Activated naive CD8-positive, alpha-beta T cell treated with anti-CD3 and anti-CD28 coated beads for 36 hours (primary cell): ENCODE data around the gene SLC9A9. TPM values are rescaled to one million over a fixed set of nuclear protein-coding genes. Genes with fewer than 3 reads are reported as not detected.
"Not testable (repeated sequence)": the region's sequence is repeated elsewhere in the genome, so short reads cannot be mapped to it uniquely, and the experiment has no call there.

Source experiments
- DNase-seq: peaks from one replicate; pipeline ENCODE4 v3.0.0; 2021
- H3K27ac Mint-ChIP-seq: one replicate; pipeline ENCODE4 v1.8.0; 2022; ENCODE audit warnings: mild to moderate bottlenecking, moderate library complexity, mixed read lengths
- H3K27me3 Mint-ChIP-seq: one replicate; pipeline ENCODE4 v1.8.0; 2022; ENCODE audit warnings: mild to moderate bottlenecking, mixed read lengths
- H3K36me3 Mint-ChIP-seq: one replicate; pipeline ENCODE4 v1.8.0; 2021; ENCODE audit warnings: mild to moderate bottlenecking, mixed read lengths
- H3K4me1 Mint-ChIP-seq: one replicate; pipeline ENCODE4 v1.8.0; 2021; ENCODE audit warnings: mixed read lengths
- H3K4me3 Mint-ChIP-seq: one replicate; pipeline ENCODE4 v1.8.0; 2022; ENCODE audit warnings: mild to moderate bottlenecking, moderate library complexity, mixed read lengths
- H3K9me3 Mint-ChIP-seq: one replicate; pipeline ENCODE4 v1.8.0; 2022; ENCODE audit warnings: mixed read lengths
- total RNA-seq, 2 experiments: library from RNA; stranded (reverse); gene quantifications; one replicate each; pipeline ENCODE4 v1.2.3, GENCODE V29; 2021

Gene SLC9A9
- total RNA-seq, 2 experiments from 2014 or later, result 2.1 to 2.3 TPM

DNA sequence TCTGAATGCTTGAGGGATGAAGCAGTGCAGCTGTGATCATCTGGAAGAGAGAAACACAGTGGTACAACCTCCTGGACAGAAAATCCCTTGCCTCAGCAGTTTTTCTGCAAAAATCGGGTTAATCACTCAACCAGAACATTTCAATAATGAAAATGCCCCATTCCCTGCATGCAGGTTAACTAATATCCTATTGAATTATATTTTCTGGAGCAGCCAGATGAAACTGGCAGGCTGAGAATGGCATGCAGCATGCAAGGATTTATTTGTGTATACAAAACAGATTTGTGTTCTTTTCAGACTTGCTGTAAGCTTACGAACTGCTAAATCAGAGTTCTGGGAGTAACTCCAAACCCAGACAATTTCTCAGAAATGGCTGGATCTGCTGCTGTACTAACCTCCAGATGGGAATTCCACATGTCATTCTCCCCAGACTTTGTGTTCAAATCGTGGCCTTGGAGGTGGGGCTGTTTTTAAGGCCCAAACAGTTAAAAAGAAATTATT lies 39.1 kb downstream of the SLC9A9 start:
- Mint-ChIP-seq H3K36me3 (no peaks in the 10 kb centered on the region), H3K27ac (no peak overlapping the region), H3K4me1 (peaks cover 6% of the 10 kb centered on the region), H3K4me3 (no peak overlapping the region), H3K9me3 (no peaks in the 10 kb centered on the region), H3K27me3 (no peaks in the 10 kb centered on the region)
- no peak for DNase-seq

GRCh38 chr3:143808030-143808429 lies 40.2 kb downstream of the SLC9A9 start:
- no peaks in the 10 kb centered on the region for H3K9me3 Mint-ChIP-seq
- no peak for DNase-seq
- H3K4me3 Mint-ChIP-seq, result no peak overlapping the region
- H3K27ac Mint-ChIP-seq, result no peak overlapping the region
- H3K4me1 Mint-ChIP-seq, result peaks cover 4% of the 10 kb centered on the region
- H3K27me3 Mint-ChIP-seq, result no peaks in the 10 kb centered on the region
- no peaks in the 10 kb centered on the region for H3K36me3 Mint-ChIP-seq

- H3K36me3 Mint-ChIP-seq, result no peaks in the 10 kb centered on the region
- H3K4me1 Mint-ChIP-seq, result peaks cover 4% of the 10 kb centered on the region
- no peaks in the 10 kb centered on the region for H3K9me3 Mint-ChIP-seq
- no peak overlapping the region for H3K4me3 Mint-ChIP-seq
- no peaks in the 10 kb centered on the region for H3K27me3 Mint-ChIP-seq
- no peak overlapping the region for H3K27ac Mint-ChIP-seq
- no peak for DNase-seq
Observed at GRCh38 chr3:143806038-143806437, 42.2 kb downstream of the SLC9A9 start.

- H3K4me3 Mint-ChIP-seq, H3K27ac Mint-ChIP-seq, H3K4me1 Mint-ChIP-seq, H3K27me3 Mint-ChIP-seq, H3K9me3 Mint-ChIP-seq, H3K36me3 Mint-ChIP-seq, DNase-seq: not testable (repeated sequence)
Observed at GRCh38 chr3:143805476-143805875, 42.8 kb downstream of the SLC9A9 start.

DNA sequence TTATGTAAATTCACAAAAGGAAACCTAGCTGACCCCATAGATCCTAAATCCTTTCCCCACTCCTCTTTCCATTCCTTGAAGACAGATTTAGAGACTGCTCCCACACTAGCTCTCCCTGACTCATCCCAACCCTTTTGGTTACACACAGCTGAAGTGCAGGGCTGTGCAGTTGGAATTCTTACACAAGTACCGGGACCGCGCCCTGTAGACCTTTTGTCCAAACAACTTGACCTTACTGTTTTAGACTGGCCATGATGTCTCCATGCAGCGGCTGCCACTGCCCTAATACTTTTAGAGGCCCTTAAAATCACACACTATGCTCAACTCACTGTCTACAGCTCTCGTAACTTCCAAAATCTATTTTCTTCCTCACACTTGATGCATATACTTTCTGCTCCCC lies 47.2 kb downstream of the SLC9A9 start:
- not testable (repeated sequence) for H3K36me3 Mint-ChIP-seq, H3K27ac Mint-ChIP-seq, H3K4me1 Mint-ChIP-seq, H3K9me3 Mint-ChIP-seq, H3K4me3 Mint-ChIP-seq, DNase-seq, H3K27me3 Mint-ChIP-seq

DNA sequence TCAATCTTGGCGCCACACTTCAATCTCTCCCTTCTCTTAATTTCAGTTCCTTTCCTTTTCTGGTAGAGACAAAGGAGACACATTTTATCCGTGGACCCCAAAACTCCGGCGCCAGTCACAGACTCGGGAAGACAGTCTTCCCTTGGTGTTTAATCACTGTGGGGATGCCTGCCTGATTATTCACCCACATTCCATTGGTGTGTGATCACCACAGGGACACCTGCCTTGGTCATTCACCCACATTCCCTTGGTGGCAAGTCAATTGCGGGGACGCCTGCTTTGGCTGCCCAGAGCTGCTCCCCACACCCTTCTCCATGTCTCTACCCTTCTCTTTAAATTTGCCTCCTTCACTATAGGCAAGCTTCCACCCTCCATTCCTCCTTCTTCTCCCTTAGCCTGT lies 50.1 kb downstream of the SLC9A9 start:
- not testable (repeated sequence) for H3K27ac Mint-ChIP-seq, H3K4me3 Mint-ChIP-seq, H3K9me3 Mint-ChIP-seq, DNase-seq, H3K4me1 Mint-ChIP-seq, H3K36me3 Mint-ChIP-seq, H3K27me3 Mint-ChIP-seq

DNA sequence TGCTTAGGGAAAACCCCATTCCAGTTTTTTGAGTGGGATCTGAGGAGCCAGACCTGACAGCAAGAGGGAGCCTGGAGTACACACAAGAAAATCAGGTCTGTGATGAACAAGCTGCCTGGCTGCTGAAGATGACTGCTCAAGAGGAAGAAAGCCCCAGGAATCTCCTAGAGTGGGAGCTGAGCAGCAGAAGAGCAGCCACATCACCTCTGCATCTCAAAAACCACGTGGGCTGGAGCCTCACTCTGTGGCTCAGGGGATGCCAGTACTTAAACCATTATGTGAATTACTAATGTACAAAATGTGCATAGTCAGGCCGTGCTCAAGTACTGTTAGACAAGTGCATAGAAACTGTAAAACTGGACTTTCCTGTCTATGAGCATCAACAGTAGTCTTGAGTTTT lies 52.4 kb downstream of the SLC9A9 start:
- no peak for DNase-seq
- H3K9me3 Mint-ChIP-seq, result peaks cover 7% of the 10 kb centered on the region
- H3K4me1 Mint-ChIP-seq, result no peaks in the 10 kb centered on the region
- H3K36me3 Mint-ChIP-seq, result peaks cover 9% of the 10 kb centered on the region
- no peaks in the 10 kb centered on the region for H3K27me3 Mint-ChIP-seq
- no peak overlapping the region for H3K4me3 Mint-ChIP-seq
- H3K27ac Mint-ChIP-seq, result no peak overlapping the region

DNA sequence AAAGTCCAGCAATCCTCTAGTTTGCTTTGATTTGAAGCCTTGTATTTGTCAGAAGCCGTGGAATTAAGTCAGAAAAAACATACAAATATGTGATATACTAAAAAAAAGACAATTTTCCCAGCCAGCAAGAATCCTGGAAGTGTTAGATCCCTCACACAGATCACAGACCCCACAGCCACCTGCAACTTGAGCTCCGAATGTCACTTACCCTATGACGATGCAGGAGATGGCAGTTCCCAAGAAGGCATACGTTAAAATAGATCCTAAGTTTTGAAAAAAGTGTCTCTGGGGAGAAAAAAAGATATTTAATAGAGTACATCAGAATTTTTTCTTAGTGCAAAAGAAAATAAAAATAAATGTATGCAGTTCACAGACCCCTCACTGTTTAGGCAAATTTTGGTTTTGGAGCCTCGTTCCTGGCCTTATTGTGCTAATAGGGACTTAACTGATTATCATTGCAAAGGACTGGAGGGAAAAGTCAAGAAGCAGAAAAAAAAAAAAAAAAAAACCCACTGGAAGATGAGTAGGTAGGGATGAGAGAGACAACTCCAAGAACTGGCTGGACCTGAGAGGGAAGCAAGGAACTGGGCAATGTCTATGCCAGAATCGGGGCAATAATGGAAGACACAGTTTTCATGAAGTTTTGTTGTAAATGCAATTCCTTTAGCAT lies 53.3 kb downstream of the SLC9A9 start:
- Mint-ChIP-seq H3K27me3 (no peaks in the 10 kb centered on the region), H3K36me3 (peaks cover 12% of the 10 kb centered on the region), H3K4me3 (no peak overlapping the region), H3K9me3 (peaks cover 7% of the 10 kb centered on the region), H3K4me1 (no peaks in the 10 kb centered on the region), H3K27ac (no peak overlapping the region)
- no peak for DNase-seq

- peaks cover 11% of the 10 kb centered on the region for H3K36me3 Mint-ChIP-seq
Observed at GRCh38 chr3:143793971-143794370, 54.3 kb downstream of the SLC9A9 start.

DNA sequence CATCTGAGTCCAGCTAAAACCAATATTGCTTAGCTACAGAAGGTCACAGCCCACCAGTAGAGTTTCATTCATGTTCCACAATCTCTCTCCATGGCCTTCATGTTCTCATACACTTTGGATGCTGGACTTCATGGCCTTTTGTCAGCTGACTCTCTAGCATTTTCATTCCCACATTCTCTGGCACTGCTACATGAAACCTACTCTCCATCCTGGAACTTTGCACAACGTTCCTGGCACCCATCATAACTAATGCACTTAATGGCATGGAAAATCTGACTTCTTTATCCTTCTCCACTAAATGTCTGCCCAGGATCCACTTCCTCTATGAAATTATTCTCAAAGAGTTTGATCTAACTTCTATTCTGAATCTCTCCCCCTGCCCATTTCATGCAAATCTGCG lies 56.9 kb downstream of the SLC9A9 start:
- no peak overlapping the region for H3K4me3 Mint-ChIP-seq
- H3K4me1 Mint-ChIP-seq, result no peaks in the 10 kb centered on the region
- no peak for DNase-seq
- peaks cover 10% of the 10 kb centered on the region for H3K36me3 Mint-ChIP-seq
- H3K27ac Mint-ChIP-seq, result no peak overlapping the region
- no peaks in the 10 kb centered on the region for H3K27me3 Mint-ChIP-seq
- peaks cover 7% of the 10 kb centered on the region for H3K9me3 Mint-ChIP-seq

More at GRCh38 chr3:143793971-143794370, 54.3 kb downstream of the SLC9A9 start:
- Mint-ChIP-seq H3K4me1 (no peaks in the 10 kb centered on the region), H3K9me3 (peaks cover 7% of the 10 kb centered on the region), H3K27ac (no peak overlapping the region), H3K4me3 (no peak overlapping the region), H3K27me3 (no peaks in the 10 kb centered on the region)
- no peak for DNase-seq

- Mint-ChIP-seq H3K9me3 (peaks cover 3% of the 10 kb centered on the region), H3K27ac (no peak overlapping the region), H3K4me1 (peaks cover 5% of the 10 kb centered on the region), H3K36me3 (peaks cover 7% of the 10 kb centered on the region), H3K27me3 (no peaks in the 10 kb centered on the region), H3K4me3 (no peak overlapping the region)
- no peak for DNase-seq
Observed at GRCh38 chr3:143786219-143787191, 61.8 kb downstream of the SLC9A9 start.

GRCh38 chr3:143784446-143784845 lies 63.8 kb downstream of the SLC9A9 start:
- peaks cover 2% of the 10 kb centered on the region for H3K9me3 Mint-ChIP-seq
- no peak overlapping the region for H3K4me3 Mint-ChIP-seq
- H3K36me3 Mint-ChIP-seq, result peaks cover 4% of the 10 kb centered on the region

DNA sequence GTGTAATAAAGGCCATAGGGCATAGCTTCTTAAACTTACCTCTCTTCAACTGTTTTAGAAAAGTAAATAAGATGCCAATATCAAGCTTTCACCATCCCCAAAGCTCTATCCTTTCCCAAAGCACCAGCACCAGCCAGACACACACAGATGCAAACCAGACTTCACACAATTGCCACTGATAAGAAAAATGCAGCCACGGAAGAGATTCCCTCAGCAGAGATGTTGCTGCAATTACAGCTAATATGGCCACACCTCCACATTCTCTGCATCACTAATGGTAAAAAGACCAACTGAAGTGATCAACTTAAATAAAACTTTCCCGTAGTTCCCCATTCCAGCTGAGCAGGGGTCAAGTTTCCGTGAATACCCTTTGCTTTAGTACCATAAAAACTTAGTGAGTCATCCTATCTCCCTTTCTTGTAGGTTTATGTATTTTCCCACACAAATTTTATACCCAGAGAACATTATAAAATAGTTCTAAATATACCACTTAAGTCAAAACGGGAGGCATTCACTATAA lies 64.4 kb downstream of the SLC9A9 start:
- no peak overlapping the region for H3K27ac Mint-ChIP-seq
- H3K27me3 Mint-ChIP-seq, result no peaks in the 10 kb centered on the region
- H3K4me3 Mint-ChIP-seq, result no peak overlapping the region
- peaks cover 4% of the 10 kb centered on the region for H3K36me3 Mint-ChIP-seq
- peaks cover 2% of the 10 kb centered on the region for H3K9me3 Mint-ChIP-seq
- DNase-seq, result no peak
- H3K4me1 Mint-ChIP-seq, result peaks cover 5% of the 10 kb centered on the region

More at GRCh38 chr3:143784446-143784845, 63.8 kb downstream of the SLC9A9 start:
- no peaks in the 10 kb centered on the region for H3K27me3 Mint-ChIP-seq
- H3K27ac Mint-ChIP-seq, result no peak overlapping the region
- peaks cover 5% of the 10 kb centered on the region for H3K4me1 Mint-ChIP-seq
- no peak for DNase-seq

- H3K9me3 Mint-ChIP-seq, result no peaks in the 10 kb centered on the region
Observed at GRCh38 chr3:143775459-143775858, 72.8 kb downstream of the SLC9A9 start.

GRCh38 chr3:143771939-143772338 lies 76.3 kb downstream of the SLC9A9 start:
- no peaks in the 10 kb centered on the region for H3K36me3 Mint-ChIP-seq
- no peaks in the 10 kb centered on the region for H3K27me3 Mint-ChIP-seq
- H3K9me3 Mint-ChIP-seq, result no peaks in the 10 kb centered on the region

More at GRCh38 chr3:143775459-143775858, 72.8 kb downstream of the SLC9A9 start:
- Mint-ChIP-seq H3K27me3 (no peaks in the 10 kb centered on the region), H3K4me3 (no peak overlapping the region), H3K4me1 (peaks cover 1% of the 10 kb centered on the region), H3K36me3 (no peaks in the 10 kb centered on the region), H3K27ac (no peak overlapping the region)
- no peak for DNase-seq

More at GRCh38 chr3:143771939-143772338, 76.3 kb downstream of the SLC9A9 start:
- Mint-ChIP-seq H3K27ac (no peak overlapping the region), H3K4me3 (no peak overlapping the region), H3K4me1 (peaks cover 1% of the 10 kb centered on the region)
- no peak for DNase-seq
